GM12891 (cell line): Measurements from ENCODE around the gene CD59.

ENCODE experiments used
- POLR2A ChIP-seq: IDR thresholded peaks from 2 replicates; pipeline ENCODE4 v1.6.1; 2011; ENCODE audit warnings: low read depth, low read length, control low read depth
- POLR2AphosphoS5 ChIP-seq: IDR thresholded peaks from 2 replicates; pipeline ENCODE4 v1.6.1; 2011; ENCODE audit warnings: low read depth, low read length, control low read depth
- POU2F2 ChIP-seq: IDR thresholded peaks from 2 replicates; pipeline ENCODE4 v1.6.1; 2011; ENCODE audit warnings: low read depth, mild to moderate bottlenecking, control low read depth, low read length, moderate library complexity
- TAF1 ChIP-seq: IDR thresholded peaks from 2 replicates; pipeline ENCODE4 v1.6.1; 2011; ENCODE audit warnings: low read depth, low read length, control low read depth

DNA sequence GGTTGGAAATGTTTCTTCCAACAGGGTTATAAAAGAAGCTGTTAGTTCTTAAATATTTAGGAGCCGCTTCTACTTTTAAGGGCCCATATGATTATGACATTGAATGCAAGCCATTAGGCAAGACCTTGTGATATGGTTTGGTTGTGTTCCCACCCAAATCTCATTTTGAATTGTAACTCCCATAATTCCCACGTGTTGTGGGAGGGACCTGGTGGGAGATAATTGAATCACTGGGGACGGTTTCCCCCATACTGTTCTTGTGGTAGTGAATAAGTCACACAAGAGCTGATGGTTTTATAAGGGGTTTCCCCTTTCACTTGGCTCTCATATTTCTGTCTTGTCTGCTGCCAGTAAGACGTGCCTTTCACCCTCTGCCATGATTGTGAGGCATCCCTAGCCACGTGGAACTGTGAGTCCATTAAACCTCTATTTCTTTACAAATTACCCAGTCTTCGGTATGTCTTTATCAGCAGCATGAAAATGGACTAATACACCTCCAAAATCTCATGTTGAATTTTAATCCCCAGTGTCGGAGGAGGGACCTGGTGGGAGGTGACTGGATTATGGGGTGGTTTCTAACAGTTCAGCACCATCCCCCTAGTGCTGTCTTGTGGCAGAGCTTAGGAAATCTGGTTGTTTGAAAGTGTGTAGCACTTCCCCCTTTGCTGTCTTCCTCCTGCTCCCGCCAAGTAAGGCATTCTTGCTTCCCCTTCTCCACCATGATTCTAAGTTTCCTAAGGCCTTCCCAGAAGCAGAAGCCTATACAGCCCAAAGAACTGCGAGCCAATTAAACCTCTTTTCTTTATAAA lies 4.3 kb downstream of the CD59 start:
- no peak for TF ChIP-seq POLR2A
- TF ChIP-seq POLR2AphosphoS5 = no peak
- no peak for TF ChIP-seq POU2F2
- no peak for TF ChIP-seq TAF1
